ENCODE measurements around the gene TMEM106B.
"Not testable (repeated sequence)": the region's sequence is repeated elsewhere in the genome, so short reads cannot be mapped to it uniquely, and the experiment has no call there.

TMEM106B gene

GRCh38 chr7:12209221-12209620 lies 1.9 kb upstream of the TMEM106B start:
- Histone ChIP-seq H3K27ac (ENCODE audit: low read depth, low read length) (no peak overlapping the region), H3K4me1 (ENCODE audit: insufficient read depth, low read length) (peaks cover 14% of the 10 kb centered on the region; the same call in 1 of the 2 replicates), H3K36me3 (ENCODE audit: insufficient read depth, low read length) (no peaks in the 10 kb centered on the region), H3K27me3 (ENCODE audit: insufficient read depth, low read length) (peaks cover 21% of the 10 kb centered on the region), H3K9me3 (ENCODE audit: insufficient read depth, low read depth, low read length) (no peaks in the 10 kb centered on the region), H3K9ac (ENCODE audit: low read depth, low read length) (no peak overlapping the region), H3K4me3 (ENCODE audit: low read length) (no peak overlapping the region)
- WGBS: no CpG with 5 or more reads among the region's 1 CpG

GRCh38 chr7:12210179-12211053 lies 678 bp upstream of the TMEM106B start:
- 7% methylated on average over 25 of the region's 26 CpGs for WGBS
- peak overlapping the region; percentile 89 for H3K9ac ChIP-seq (ENCODE audit: low read depth, low read length)
- peaks cover 21% of the 10 kb centered on the region for H3K27me3 ChIP-seq (ENCODE audit: insufficient read depth, low read length)
- H3K36me3 ChIP-seq (ENCODE audit: insufficient read depth, low read length): peaks cover 6% of the 10 kb centered on the region; the same call in 1 of the 2 replicates
- H3K27ac ChIP-seq (ENCODE audit: low read depth, low read length): no peak overlapping the region
- no peaks in the 10 kb centered on the region for H3K9me3 ChIP-seq (ENCODE audit: insufficient read depth, low read depth, low read length)
- H3K4me3 ChIP-seq (ENCODE audit: low read length): peak overlapping the region; percentile 83
- H3K4me1 ChIP-seq (ENCODE audit: insufficient read depth, low read length): peaks cover 14% of the 10 kb centered on the region; the same call in 1 of the 2 replicates

GRCh38 chr7:12211711-12212485 lies 804 bp downstream of the TMEM106B start:
- Histone ChIP-seq H3K9ac (ENCODE audit: low read depth, low read length) (peak overlapping the region; percentile 89), H3K9me3 (ENCODE audit: insufficient read depth, low read depth, low read length) (no peaks in the 10 kb centered on the region), H3K27me3 (ENCODE audit: insufficient read depth, low read length) (peaks cover 21% of the 10 kb centered on the region), H3K27ac (ENCODE audit: low read depth, low read length) (peak overlapping the region; percentile 93), H3K4me1 (ENCODE audit: insufficient read depth, low read length) (peaks cover 14% of the 10 kb centered on the region; the same call in 1 of the 2 replicates), H3K36me3 (ENCODE audit: insufficient read depth, low read length) (peaks cover 18% of the 10 kb centered on the region; the same call in 1 of the 2 replicates), H3K4me3 (ENCODE audit: low read length) (peak overlapping the region; percentile 83)
- WGBS: 42% methylated on average over 9 of the region's 9 CpGs

GRCh38 chr7:12217311-12217710 lies 6.2 kb downstream of the TMEM106B start:
- Histone ChIP-seq H3K9ac (ENCODE audit: low read depth, low read length) (no peak overlapping the region), H3K4me1 (ENCODE audit: insufficient read depth, low read length) (peaks cover 19% of the 10 kb centered on the region), H3K4me3 (ENCODE audit: low read length) (no peak overlapping the region), H3K36me3 (ENCODE audit: insufficient read depth, low read length) (peaks cover 55% of the 10 kb centered on the region), H3K27me3 (ENCODE audit: insufficient read depth, low read length) (no peaks in the 10 kb centered on the region), H3K27ac (ENCODE audit: low read depth, low read length) (no peak overlapping the region), H3K9me3 (ENCODE audit: insufficient read depth, low read depth, low read length) (no peaks in the 10 kb centered on the region)
- WGBS: 98% methylated on average over 1 of the region's 1 CpG

GRCh38 chr7:12220389-12221046 lies 9.4 kb downstream of the TMEM106B start:
- WGBS: 100% methylated on average over 1 of the region's 1 CpG
- peaks cover 12% of the 10 kb centered on the region for H3K4me1 ChIP-seq (ENCODE audit: insufficient read depth, low read length)
- peaks cover 71% of the 10 kb centered on the region for H3K36me3 ChIP-seq (ENCODE audit: insufficient read depth, low read length)
- H3K9me3 ChIP-seq (ENCODE audit: insufficient read depth, low read depth, low read length): no peaks in the 10 kb centered on the region
- no peaks in the 10 kb centered on the region for H3K27me3 ChIP-seq (ENCODE audit: insufficient read depth, low read length)
- peak overlapping the region; percentile 17; the same call in 1 of the 2 replicates for H3K27ac ChIP-seq (ENCODE audit: low read depth, low read length)
- no peak overlapping the region for H3K4me3 ChIP-seq (ENCODE audit: low read length)
- H3K9ac ChIP-seq (ENCODE audit: low read depth, low read length): no peak overlapping the region

- Histone ChIP-seq H3K27me3 (ENCODE audit: insufficient read depth, low read length) (no peaks in the 10 kb centered on the region), H3K27ac (ENCODE audit: low read depth, low read length) (no peak overlapping the region), H3K36me3 (ENCODE audit: insufficient read depth, low read length) (peaks cover 66% of the 10 kb centered on the region), H3K9me3 (ENCODE audit: insufficient read depth, low read depth, low read length) (no peaks in the 10 kb centered on the region), H3K4me1 (ENCODE audit: insufficient read depth, low read length) (peaks cover 12% of the 10 kb centered on the region), H3K9ac (ENCODE audit: low read depth, low read length) (no peak overlapping the region), H3K4me3 (ENCODE audit: low read length) (no peak overlapping the region)
Measured at GRCh38 chr7:12221414-12221813, 10.3 kb downstream of the TMEM106B start.

GRCh38 chr7:12222889-12223579 lies 11.9 kb downstream of the TMEM106B start:
- H3K9ac ChIP-seq (ENCODE audit: low read depth, low read length): no peak overlapping the region
- H3K4me3 ChIP-seq (ENCODE audit: low read length): no peak overlapping the region
- no peaks in the 10 kb centered on the region for H3K27me3 ChIP-seq (ENCODE audit: insufficient read depth, low read length)
- WGBS: 86% methylated on average over 1 of the region's 1 CpG
- no peaks in the 10 kb centered on the region; the same call in 1 of the 2 replicates for H3K9me3 ChIP-seq (ENCODE audit: insufficient read depth, low read depth, low read length)
- H3K27ac ChIP-seq (ENCODE audit: low read depth, low read length): no peak overlapping the region
- H3K36me3 ChIP-seq (ENCODE audit: insufficient read depth, low read length): peaks cover 68% of the 10 kb centered on the region
- H3K4me1 ChIP-seq (ENCODE audit: insufficient read depth, low read length): peaks cover 12% of the 10 kb centered on the region

- H3K4me3 ChIP-seq (ENCODE audit: low read length); H3K27me3 ChIP-seq (ENCODE audit: insufficient read depth, low read length); H3K27ac ChIP-seq (ENCODE audit: low read depth, low read length); H3K9ac ChIP-seq (ENCODE audit: low read depth, low read length); H3K4me1 ChIP-seq (ENCODE audit: insufficient read depth, low read length); H3K9me3 ChIP-seq (ENCODE audit: insufficient read depth, low read depth, low read length): not testable (repeated sequence)
- 97% methylated on average over 5 of the region's 7 CpGs for WGBS
- peaks cover 67% of the 10 kb centered on the region for H3K36me3 ChIP-seq (ENCODE audit: insufficient read depth, low read length)
Measured at GRCh38 chr7:12225017-12225416, 13.9 kb downstream of the TMEM106B start.

GRCh38 chr7:12226756-12227155 lies 15.7 kb downstream of the TMEM106B start:
- H3K36me3 ChIP-seq (ENCODE audit: insufficient read depth, low read length): peaks cover 71% of the 10 kb centered on the region
- H3K9ac ChIP-seq (ENCODE audit: low read depth, low read length): no peak overlapping the region
- no peak overlapping the region for H3K27ac ChIP-seq (ENCODE audit: low read depth, low read length)
- WGBS: 70% methylated on average over 2 of the region's 2 CpGs
- H3K4me1 ChIP-seq (ENCODE audit: insufficient read depth, low read length): no peaks in the 10 kb centered on the region
- H3K4me3 ChIP-seq (ENCODE audit: low read length): no peak overlapping the region
- H3K9me3 ChIP-seq (ENCODE audit: insufficient read depth, low read depth, low read length): no peaks in the 10 kb centered on the region; the same call in 1 of the 2 replicates
- H3K27me3 ChIP-seq (ENCODE audit: insufficient read depth, low read length): no peaks in the 10 kb centered on the region

GRCh38 chr7:12228024-12228423 lies 16.9 kb downstream of the TMEM106B start:
- Histone ChIP-seq H3K9me3 (ENCODE audit: insufficient read depth, low read depth, low read length) (no peaks in the 10 kb centered on the region; the same call in 1 of the 2 replicates), H3K36me3 (ENCODE audit: insufficient read depth, low read length) (peaks cover 76% of the 10 kb centered on the region), H3K27ac (ENCODE audit: low read depth, low read length) (no peak overlapping the region), H3K9ac (ENCODE audit: low read depth, low read length) (no peak overlapping the region), H3K4me3 (ENCODE audit: low read length) (no peak overlapping the region), H3K4me1 (ENCODE audit: insufficient read depth, low read length) (no peaks in the 10 kb centered on the region), H3K27me3 (ENCODE audit: insufficient read depth, low read length) (no peaks in the 10 kb centered on the region)
